NCI-H82 treated with DMSO at 0.1 percent for 48 hours (cell line): ENCODE measurements around the gene CDC5L.

ENCODE experiments used
- DNase-seq: peaks from one replicate; lab custom pipeline; 2025; ENCODE audit not compliant: unreplicated experiment; lab: John Stamatoyannopoulos, UW

Gene CDC5L

DNA sequence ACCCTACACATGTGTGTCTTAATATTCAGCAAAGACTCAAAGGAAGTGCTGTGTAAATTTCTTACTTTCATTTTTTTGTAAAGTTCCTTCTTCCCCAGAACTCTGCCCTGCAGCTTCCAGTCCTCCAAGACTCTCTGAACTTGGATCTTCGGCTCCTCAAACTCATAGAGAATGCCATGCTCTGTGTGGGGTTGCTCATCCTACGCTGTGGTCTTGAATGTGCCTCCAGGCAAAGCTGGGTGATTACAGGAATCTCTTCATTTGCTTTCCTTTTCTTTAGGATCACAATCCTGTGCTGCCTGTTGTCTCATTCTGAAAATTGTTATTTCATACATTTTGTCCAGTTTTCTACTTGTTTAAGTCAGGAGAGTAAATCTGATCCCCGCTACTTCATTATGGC, 14.5 kb upstream of the CDC5L start:
- DNase-seq, result no peak

DNA sequence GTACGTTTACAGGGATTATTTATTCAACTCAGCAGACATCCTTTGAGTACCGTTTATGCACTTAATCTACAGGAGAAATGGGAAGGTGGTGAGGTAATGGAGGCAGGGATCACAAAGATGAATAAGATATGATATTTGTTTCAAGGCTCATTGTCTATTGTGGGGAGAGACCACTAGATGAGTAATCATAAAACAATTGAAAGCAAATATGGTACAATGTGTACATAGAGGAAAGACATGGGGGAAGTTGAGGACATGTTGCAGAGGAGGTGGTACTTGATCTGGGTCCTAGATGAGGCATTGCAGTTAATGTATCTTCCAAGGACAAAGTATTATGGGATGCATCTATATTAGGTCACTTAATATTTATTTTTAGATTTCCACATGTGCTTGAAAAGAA, 13.7 kb upstream of the CDC5L start:
- no peak for DNase-seq

DNA sequence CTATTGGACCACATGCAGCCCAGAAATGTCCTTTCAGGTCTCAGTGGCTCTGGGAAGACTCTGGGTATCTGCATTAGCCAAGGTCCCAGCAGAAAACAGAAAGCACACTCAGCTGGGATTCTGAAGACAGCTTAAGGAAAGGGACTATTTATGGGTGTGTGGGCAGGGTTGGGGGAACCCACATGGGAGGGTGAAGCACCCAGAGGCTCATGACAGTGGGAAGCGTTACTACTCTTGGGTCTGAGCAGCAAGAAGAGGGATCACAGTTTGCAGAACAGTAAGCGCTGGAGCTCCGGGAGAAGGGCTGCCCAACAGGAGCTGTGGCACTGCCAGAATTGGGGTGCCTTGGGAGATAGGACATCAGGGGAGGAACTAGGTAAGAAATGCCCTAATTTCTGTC, 12.4 kb upstream of the CDC5L start:
- DNase-seq, result no peak

DNA sequence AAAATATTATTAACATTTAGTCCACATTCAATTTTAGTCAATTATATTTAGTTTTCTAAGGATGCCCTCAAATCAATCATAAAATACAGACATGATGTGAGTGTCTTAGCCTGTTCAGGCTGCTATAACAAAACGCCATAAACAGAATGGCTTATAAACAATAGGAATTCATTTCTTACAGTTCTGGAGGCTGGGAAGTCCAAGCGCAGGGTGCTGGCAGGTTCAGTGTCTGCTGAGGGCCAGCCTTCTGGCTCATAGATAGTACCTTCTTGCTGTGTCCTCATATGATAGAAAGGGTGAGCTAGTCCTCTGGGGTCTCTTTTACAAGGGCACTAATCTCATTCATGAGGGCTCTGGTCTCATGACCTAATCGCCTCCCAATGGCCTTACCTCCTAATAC, 10.0 kb upstream of the CDC5L start:
- DNase-seq, result no peak

DNA sequence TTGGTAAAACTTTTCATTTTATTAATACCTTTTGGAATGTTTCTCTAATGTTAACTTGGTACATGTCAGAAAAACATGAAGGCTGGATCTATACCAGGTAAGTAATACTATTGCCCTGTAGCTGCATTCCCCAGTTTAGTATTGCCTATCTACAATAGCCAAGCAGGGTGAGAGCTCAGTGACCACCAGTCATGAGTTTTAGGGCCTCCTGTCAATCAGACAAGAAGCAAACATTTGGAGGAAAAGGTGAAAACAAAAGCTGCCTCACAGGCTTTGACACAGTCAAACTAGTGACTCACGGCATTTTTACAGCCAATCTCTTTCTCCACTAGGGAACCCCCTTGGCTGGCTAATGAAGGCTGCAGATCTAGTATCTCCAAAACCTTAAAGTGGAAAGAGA, 9.5 kb upstream of the CDC5L start:
- DNase-seq, result no peak

DNA sequence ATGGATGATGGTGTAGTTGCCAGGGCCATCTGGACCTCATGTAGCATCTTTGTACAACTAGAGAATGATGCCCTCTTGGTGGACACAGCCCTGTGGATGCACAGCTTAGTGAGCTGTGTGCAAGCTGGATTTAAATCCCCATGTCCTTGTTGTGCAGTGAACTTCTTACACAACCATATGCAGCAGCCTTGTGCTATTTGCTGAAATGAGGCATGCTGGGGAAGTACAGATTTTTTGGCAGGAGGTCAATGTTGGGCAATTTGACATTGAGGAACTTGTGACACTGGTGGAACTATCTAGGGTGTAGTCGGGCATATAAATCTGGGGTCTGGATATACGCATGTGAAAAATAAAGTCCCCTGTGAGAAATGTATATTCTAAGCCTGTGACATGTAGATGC, 5.8 kb upstream of the CDC5L start:
- no peak for DNase-seq

DNA sequence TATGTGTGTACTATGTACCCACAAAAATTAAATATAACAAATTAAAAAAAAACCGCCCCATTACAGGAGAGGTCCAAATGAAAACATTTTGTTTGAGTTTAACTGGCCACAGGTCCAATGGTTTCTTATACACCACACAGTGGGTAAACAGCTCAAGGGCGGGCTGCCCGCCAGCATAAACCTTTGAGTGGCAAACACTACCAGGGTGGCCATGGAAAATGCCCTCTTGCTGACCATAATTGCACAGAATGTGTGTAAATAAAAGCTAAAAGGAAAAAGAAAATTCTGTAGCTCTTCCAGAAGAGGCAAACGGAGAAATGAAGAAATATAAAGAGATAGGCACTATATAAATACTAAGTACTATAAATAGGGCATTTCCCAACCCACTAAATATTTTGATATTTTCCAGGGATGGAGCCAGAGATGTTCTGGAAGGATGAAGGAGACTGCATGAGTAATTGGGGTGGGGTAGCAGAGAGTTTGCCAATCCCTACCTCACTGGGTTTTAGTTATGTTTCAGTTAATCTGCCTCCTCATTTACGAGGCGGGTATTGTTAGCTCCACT, 1.1 kb upstream of the CDC5L start:
- no peak for DNase-seq

DNA sequence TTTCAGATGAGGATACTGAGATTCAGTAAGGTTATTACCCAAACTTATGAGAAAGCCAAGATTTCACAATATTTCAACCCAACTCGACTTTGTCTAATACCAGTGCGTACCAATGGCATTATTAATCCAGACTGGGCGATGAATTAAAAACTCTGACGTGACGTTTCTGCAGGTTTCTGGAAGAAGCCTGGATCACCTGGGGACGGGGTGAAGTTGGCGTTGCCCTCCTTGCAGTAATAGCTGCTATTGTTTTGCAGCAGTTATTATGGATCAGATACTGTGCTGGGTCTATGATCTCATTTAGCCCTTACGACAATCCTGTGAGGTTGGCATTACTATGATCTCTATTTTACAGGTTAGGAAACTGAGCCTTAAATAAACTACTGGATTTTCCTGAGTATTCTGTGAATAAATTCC, 569 bp upstream of the CDC5L start:
- DNase-seq, result no peak

DNA sequence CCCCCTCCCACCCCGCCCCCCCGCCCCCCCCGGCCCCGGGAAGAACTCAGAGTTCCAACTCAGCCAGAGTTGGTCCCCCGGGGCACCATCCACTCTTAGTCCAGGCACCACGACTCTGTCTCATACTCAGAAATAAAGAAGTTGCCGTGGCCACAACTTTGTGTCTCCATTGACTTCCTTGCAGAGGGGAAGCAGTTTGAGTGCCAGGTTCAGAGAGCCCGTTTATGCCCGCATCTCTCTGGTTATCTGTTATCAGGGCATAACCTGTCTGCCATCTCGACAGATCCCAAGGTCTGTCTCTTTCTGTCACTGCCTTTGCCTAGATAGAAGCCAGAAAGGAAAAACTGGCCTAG, 605 bp downstream of the CDC5L start:
- DNase-seq, result no peak

DNA sequence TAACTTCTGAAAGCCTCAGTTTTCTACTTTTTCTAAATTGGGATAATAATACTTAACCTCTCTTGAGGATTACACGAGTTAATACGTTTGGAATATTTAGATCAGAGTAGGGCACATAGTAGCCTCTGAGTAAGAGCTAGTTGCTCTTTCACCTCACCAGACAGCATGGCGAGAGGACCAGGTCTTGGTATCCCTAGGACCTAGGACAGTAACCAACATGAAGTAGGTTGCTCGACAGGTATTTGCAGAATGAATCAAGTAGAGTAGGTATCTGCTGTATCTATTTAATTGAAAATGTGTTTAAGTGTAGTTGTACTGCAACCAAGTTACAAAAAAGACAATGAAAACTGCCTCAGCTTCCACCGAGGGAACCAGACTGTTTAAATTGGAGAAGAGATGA, 1.4 kb downstream of the CDC5L start:
- no peak for DNase-seq

DNA sequence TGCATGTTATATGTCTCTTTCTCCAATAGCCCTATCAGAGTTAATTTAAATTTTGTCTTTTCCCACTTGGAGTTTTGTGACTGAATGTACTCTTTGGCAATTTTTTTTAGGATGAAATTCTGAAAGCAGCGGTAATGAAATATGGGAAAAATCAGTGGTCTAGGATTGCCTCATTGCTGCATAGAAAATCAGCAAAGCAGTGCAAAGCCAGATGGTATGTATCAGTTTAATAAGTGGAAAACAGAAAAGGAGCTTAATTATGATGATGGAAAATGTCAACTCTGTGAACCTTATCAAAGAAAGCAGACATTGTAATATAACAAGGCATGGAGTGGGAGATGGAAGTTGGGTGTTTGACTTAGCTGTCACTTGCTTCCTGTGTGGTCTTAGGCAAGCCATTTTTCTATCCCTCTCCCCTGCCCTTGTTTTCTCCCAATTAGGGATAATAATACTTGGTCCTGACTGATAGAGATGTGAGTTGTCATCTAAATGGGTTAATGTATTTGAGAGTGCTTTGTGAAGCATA, 2.7 kb downstream of the CDC5L start:
- DNase-seq, result no peak

DNA sequence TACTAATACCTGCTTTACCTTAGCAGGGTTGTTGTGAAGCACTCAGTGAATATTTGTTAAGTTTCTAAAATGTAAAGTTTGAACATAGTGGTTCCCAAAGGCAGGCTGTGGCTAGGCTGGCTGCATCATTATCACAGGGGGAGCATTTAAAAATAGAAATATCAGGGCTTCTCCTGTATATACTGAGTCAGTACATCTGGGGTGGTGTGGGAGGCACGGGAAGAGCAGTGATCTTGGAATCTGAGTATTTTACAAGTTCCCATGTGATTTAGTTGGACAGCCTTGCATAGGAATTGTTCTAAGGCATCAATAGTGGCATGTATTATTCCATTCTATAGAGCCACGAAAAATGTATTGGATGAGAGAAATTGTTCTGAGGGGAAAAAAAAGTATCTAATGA, 8.0 kb downstream of the CDC5L start:
- no peak for DNase-seq

DNA sequence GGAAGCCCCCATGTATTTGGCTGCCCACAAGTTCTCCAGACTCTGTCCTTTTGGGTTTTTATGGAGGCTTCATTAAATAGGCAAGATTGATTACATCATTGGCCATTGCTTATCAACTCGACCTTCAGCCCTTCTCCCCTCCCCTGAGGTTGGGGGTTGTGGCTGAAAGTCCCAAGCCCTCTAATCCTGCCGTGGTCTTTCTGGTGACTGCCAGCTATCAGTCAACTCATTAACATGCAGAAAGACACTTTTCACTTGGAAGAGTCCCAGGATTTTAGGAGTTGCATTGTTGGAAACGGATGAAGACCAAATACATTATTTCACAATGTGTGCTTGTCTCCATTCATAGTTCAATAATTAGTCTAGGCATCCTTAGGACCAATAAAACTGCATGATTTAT, 9.5 kb downstream of the CDC5L start:
- no peak for DNase-seq

DNA sequence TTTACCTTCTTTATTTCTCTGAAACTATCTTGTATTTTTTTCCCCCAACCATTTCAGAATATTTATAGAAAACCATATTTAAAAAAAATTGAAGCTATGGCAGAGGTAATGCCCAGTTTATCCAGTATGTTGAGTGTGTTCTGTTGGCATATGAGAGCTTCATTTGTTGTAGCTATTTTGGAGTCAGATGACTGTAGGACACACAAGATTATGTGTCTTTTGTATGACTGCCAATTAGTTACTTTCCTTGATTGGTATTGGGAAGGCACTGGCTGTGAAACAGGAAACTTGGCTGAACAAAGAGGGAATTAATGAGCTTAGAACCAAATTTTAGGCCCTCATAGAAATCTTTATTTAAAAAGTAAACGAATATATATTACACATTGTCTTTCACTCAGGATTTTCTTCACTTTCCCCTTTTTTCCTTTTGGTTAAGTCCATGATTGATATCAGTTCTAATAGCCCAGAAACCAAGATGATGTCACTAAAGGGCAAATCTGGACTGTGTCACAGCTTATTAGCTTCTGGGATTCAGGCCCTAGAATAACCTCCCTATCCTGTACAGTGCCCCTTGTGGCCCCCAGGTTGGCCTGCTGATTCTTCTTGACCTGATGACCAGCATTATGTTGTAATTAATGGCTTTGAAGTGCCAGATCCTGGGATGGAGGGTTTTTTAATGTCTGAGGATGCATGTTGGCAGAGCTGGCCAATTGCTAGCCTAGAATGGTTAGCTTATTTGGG, 10.1 kb downstream of the CDC5L start:
- no peak for DNase-seq

DNA sequence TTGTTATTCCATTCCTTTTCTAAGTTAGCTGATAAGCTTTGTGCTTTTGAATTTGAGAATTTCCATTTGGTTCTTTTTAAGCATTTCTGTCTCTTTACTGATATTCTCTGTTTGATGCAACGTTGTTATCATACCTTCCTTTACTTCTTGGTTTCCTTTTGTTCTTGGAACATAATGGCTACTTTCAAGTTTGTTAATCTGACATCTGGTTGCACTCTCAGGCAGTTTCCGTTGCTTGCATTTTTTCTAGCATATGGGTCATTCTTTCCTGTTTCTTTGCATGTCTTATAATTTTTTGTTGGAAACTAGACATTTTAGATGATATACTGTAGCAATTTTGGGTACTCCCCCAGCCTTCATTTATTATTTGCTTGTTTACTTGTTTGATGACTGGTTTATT, 12.5 kb downstream of the CDC5L start:
- DNase-seq, result no peak

DNA sequence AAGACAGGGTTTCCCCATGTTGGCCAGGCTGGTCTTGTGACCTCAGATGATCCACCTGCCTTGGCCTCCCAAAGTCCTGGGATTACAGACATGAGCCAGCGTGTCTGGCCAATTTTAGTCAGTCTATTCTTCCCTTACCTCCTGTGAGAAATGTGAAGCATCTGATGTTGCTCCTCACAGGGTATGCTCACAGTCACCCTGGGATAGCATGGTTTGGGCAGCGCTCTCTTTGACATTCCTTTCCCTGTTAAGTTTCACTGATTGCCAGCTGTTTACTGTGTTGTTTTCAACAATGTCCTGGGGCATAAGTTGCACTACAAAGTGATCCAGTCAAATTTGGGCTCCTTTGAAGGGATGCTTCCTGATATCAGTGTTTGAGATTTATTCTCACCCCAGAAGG, 13.1 kb downstream of the CDC5L start:
- no peak for DNase-seq

DNA sequence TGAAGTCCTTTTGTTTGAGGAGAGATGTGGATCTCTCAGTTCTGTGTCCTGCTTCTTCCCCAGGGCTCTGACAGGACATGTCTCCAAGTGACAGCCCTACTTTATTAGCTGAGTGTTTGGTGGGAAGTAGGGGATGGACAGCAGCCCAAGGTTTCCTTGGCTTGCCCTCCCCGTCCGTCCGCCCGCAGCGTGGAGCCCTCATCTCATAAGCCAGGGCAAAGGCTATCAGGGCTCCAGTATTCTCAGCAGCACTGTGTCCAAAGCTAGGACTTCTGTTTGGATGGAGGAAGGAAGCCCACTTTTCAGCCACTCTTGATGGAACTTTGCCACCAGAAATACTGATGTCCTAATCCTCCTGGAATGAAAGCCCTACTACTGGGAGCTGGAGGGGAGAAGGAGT, 13.6 kb downstream of the CDC5L start:
- DNase-seq, result no peak

DNA sequence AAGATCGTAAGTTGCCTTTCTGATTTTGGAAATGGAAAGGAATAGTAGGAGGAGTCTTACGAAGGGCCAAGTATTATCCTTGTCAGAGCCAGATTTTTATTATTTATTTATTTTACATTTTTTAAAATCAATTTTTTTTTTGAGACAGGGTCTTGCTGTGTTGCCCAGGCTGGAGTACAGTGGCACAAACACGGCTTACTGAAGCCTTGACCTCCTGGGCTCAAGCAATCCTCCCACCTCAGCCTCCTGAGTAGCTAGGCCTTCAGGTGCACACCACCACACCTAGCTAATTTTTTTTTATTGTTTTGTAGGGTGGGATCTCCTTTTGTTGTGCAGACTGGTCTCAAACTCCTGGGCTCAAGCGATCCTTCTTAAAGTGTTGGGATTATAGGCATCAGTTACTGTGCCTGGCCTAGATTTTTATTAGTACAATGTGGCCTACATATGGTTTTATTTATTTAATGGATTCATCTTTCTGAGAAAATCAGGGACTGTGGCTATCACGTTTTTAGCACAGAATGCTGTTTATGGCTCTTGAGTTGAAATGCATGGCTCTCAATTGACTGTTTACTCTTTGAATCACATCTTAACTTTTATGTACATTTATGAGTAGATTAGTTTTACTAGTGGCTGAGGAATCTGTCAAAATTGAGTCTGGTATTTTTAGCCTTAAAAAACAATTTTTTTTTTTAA, 16.7 kb downstream of the CDC5L start:
- DNase-seq, result no peak

DNA sequence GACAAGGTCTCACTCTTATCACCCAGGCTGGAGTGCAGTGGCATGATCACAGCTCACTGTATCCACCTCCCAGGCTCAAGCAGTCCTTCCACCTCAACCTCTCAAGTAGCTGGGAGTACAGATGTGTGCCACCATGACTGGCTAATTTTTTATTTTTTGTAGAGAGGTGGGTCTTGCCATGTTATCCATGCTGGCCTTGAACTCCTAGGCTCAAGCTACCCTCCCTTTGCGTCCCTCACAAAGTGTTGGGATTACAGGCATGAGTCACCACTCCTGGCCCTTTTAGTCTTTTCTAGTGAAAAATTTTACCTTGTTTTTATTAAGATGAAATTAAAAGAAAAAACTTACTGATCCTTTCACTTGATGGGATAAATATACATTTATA, 17.2 kb downstream of the CDC5L start:
- DNase-seq, result no peak

DNA sequence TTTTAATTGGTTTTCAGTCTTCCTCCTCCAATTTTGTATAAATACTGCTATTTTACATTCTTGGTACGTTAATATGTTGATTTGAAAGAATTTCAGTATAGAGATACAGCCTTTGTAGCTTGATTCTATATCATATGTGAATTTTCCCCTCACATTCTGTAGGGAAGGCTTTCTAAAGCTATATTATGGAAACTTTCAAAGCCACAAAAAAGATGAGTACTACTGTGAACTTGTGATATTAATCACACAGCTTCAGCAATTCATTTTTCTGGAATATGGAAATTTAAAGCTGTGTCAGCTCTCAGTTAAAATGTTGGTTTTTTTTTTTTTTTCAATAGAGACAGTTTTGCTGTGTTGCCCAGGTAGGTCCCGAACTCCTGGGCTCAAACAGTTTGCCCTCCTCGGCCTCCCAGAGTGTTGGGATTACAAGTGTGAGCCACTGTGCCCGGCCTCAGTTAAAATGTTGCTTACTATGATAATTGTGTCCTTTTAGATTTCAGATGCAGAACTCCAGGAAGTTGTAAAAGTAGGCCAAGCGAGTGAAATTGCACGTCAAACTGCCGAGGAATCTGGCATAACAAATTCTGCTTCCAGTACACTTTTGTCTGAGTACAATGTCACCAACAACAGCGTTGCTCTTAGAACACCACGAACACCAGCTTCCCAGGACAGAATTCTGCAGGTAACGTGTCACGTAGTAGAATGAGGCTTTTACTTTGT, 20.6 kb downstream of the CDC5L start:
- DNase-seq, result no peak

DNA sequence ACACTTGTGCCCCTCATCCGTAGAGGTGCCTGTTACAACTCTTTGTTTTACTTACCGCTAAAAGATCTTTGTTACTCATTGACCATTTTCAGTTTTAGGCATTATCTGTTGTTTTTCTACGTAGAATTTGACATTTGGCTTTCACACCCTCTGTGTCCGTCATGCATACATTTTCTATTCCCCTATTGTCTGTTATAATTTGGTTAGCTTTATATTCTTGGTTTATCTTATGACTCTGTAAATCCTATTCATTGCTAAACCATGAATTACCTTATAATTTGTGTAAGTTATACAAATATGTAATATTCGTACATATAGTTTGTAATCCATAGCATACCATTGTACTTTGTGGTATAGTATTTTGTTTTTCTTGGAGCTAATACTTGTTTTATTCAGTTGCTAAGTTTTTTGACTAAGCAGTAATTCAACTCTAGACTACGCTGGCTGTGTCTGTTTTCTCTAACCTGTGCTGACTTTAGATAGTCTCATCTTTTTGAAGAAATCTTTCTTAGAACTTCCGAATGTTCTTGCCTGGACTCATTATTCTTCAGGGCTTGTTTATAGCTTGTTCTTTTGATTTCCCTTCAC, 21.8 kb downstream of the CDC5L start:
- no peak for DNase-seq

DNA sequence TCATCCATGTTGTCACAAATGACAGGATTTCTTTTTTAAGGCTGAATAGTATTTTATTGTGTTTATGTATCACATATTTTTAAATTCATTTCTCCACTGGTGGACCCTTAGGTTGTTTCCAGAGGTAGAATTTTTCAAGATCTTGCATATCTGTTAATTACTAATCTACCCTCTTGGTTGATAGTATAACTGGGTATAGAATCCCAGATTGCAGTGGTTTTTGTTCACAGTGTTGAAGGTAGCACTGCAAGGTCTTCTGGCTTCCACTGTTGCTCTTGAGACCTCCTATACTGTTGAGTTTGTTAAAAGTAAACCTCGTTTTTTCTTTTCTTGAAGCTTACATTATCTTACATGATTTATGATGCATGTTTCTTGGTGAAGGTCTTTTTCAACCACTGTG, 22.9 kb downstream of the CDC5L start:
- DNase-seq, result no peak
